ENCODE data around the gene CASP2. TPM values are rescaled to one million over a fixed set of nuclear protein-coding genes. Genes with fewer than 3 reads are reported as not detected.

CASP2 gene
- total RNA-seq, 1 donor from 2014 or later, result 26.7 TPM

DNA sequence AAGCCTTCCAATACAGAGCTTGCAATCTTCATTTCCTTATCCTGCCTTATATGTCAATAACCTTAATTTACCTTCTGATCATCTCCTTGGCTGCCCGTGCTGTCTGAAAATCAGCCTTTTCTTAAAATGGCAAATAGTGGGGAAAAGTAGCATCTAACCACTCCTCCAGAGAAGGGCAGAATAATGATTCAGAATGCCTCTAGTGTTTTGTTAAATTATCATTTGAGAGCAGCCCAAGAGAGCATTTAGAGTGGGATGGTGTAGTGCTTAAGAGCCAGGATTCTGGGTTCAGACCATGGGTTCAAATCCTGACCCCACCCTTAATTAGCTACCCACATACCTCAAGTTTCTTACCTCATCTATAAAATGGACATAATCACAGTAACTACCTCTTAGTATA, 8.0 kb upstream of the CASP2 start:
- no peak for ATAC-seq
- DNase-seq, result no peak
- Histone ChIP-seq H3K27me3 (no peaks in the 10 kb centered on the region), H3K4me3 (no peak overlapping the region), H3K4me1 (peaks cover 11% of the 10 kb centered on the region), H3K36me3 (no peaks in the 10 kb centered on the region), H3K9me3 (no peaks in the 10 kb centered on the region), H3K27ac (peak overlapping the region; percentile 55)
- intact Hi-C loops (cut with DNase I), result no loop called here
- no peak for TF ChIP-seq CTCF (IDR thresholded peaks at IDR 0.05)

GRCh38 chr7:143280566-143280965, 7.6 kb upstream of the CASP2 start:
- Histone ChIP-seq H3K9me3 (no peaks in the 10 kb centered on the region), H3K4me3 (no peak overlapping the region), H3K27me3 (no peaks in the 10 kb centered on the region), H3K4me1 (peaks cover 11% of the 10 kb centered on the region), H3K36me3 (no peaks in the 10 kb centered on the region), H3K27ac (no peak overlapping the region)
- ATAC-seq, result no peak
- intact Hi-C loops (cut with DNase I), result no loop called here
- DNase-seq, result no peak
- no peak for TF ChIP-seq CTCF (IDR thresholded peaks at IDR 0.05)

DNA sequence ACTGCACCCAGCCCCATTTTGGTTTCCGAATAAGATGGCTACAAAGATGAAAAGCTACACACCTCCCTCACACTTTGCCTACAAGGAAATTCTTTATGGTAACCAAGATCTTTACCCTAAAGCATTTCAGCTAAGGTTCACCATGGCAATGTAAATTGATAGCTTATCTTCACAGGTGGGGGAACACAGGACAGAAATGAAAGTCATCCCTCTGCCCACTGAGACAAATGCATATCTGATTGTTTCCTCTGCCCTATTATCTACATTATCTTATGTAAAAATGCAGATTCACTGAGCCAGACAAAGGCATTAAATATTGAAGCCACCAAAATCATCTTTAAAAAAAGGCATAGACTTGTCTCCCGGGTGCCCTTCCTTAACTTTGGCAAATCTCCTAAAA, 6.6 kb upstream of the CASP2 start:
- peaks cover 11% of the 10 kb centered on the region for H3K4me1 ChIP-seq
- H3K36me3 ChIP-seq, result no peaks in the 10 kb centered on the region
- no peak for TF ChIP-seq CTCF (IDR thresholded peaks at IDR 0.05)
- H3K9me3 ChIP-seq, result no peaks in the 10 kb centered on the region
- no peak for ATAC-seq
- no peak for DNase-seq
- intact Hi-C loops (cut with DNase I), result no loop called here
- no peaks in the 10 kb centered on the region for H3K27me3 ChIP-seq
- no peak overlapping the region for H3K27ac ChIP-seq
- H3K4me3 ChIP-seq, result no peak overlapping the region

DNA sequence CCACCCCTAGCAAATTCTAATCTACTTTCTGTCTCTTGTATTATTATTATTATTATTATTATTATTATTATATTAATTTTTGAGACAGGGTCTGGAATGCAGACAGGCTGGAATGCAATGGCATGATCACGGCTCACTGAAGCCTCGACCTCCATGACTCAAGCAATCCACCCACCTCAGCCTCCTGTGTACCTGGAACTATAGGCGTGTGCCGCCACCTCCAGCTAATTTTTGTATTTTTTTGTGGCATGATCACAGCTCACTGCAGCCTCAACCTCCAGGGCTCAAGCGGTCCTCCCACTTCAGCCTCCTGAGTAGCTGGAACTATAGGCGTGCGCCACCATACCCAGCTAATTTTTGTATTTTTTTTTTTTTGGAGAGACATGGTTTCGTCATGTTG, 6.0 kb upstream of the CASP2 start:
- ATAC-seq, result no peak

DNA sequence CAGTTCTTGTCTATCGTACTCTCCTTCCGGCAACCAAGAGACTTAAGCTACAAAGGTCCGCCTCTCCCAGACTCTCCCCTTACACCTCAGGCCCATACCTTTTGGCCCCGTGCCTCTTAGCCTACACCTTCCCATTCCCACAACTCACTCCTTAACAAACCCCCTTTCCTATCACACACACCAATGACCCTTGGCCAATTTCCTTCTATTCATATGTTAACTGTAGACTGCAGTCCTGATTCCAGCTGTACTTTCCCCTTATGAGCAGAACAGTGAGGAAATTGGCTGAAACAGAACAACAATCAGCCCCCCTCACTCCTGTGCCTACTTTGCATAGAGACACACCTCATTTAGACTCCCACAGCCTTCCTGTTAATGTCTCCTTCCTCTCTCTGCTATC, 4.8 kb upstream of the CASP2 start:
- no peak for TF ChIP-seq CTCF (IDR thresholded peaks at IDR 0.05)
- Histone ChIP-seq H3K36me3 (no peaks in the 10 kb centered on the region), H3K4me3 (no peak overlapping the region), H3K27me3 (no peaks in the 10 kb centered on the region), H3K9me3 (no peaks in the 10 kb centered on the region), H3K27ac (no peak overlapping the region), H3K4me1 (peaks cover 18% of the 10 kb centered on the region)
- ATAC-seq (no peak), DNase-seq (no peak)
- intact Hi-C loops (cut with DNase I), result no loop called here

More for the DNA sequence above, 6.0 kb upstream of the CASP2 start:
- DNase-seq, result no peak
- no peak for TF ChIP-seq CTCF (IDR thresholded peaks at IDR 0.05)
- no peaks in the 10 kb centered on the region for H3K27me3 ChIP-seq
- H3K9me3 ChIP-seq, result no peaks in the 10 kb centered on the region
- H3K36me3 ChIP-seq, result no peaks in the 10 kb centered on the region
- H3K27ac ChIP-seq, result no peak overlapping the region
- H3K4me3 ChIP-seq, result no peak overlapping the region
- intact Hi-C loops (cut with DNase I), result no loop called here
- H3K4me1 ChIP-seq, result peaks cover 11% of the 10 kb centered on the region

All from upper lobe of right lung (tissue), 1 donor.